Measurements from ENCODE around the gene FAM186B.

DNA sequence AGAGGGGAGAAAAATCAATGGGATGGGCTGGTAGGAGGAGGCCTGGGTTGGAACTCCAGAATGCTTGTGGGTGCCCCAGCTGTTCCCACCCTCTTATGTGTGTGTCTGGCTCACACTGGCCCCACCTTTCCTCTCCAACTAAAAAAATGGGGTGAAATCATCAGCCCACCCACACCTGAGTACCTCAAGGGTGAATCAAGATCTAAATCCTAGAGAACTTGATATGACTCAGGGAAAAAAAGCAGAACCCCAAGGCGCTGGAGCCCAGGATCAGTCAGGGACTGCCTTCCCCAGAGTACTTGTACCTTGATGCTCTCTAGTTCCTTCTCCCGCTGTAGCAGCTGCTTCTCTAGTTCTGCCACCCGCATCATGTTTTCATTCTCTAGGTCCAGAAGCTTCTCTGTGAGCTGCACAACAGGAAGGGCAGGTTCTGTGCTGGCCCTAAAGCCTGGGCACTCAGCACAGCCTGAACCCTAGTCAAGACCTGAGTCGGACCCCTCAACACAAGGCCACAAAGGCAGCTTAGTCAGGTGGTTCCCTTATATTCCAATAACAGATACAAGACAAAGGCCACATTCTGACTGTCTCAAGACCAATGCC, 47.6 kb upstream of the FAM186B start:
- TF ChIP-seq CTCF (IDR thresholded peaks at IDR 0.05) (no peak), EP300 (IDR thresholded peaks at IDR 0.05) (no peak), POLR2A (IDR thresholded peaks at IDR 0.05) (no peak)
